Panc1 (cell line): ENCODE data around the gene ABCC3.

ENCODE experiments used
- CTCF ChIP-seq: fragments of 450-650 bp; IDR thresholded peaks from 2 replicates; pipeline ENCODE4 v1.5.1; 2017; ENCODE audit warnings: mild to moderate bottlenecking
- POLR2AphosphoS5 ChIP-seq: IDR thresholded peaks from 2 replicates; pipeline ENCODE4 v1.6.1; 2012; ENCODE audit warnings: mild to moderate bottlenecking, low read depth, low read length, moderate library complexity

DNA sequence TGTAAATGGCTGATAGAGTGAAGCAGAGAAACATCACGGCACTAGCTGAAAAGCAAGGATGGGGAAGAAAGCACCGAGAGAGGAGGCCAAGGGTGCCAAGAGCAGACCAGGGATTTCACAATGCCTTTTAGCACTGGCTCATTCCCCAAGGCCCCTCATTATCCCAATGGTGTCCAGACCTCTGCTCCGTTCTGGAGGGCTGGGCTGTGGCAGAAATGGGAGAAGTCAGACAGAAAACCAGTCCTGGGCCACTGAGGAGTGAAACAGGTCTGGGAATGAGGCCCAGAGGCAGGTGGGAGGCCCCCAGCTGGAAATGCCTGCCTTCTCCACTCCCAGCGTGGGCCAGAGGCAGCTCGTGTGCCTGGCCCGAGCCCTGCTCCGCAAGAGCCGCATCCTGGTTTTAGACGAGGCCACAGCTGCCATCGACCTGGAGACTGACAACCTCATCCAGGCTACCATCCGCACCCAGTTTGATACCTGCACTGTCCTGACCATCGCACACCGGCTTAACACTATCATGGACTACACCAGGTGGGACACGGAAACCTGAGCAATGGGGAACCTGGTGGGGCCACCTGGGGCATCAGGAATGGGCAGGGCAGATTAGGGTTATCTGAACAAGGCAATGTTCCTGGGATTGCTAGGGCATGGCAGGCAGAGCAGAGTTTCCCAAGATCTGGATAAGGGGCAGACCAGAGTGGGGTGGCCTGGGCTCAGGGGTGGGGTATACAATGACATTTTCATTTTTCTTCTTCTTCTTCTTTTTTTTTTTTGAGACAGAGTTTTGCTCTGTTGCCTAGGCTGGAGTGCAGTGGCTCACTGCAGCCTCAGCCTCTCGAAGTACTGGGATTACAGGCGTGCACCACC lies 52.8 kb downstream of the ABCC3 start:
- TF ChIP-seq CTCF (no peak), POLR2AphosphoS5 (no peak)
